ENCODE measurements around the gene SIRPA. TPM values are rescaled to one million over a fixed set of nuclear protein-coding genes. Genes with fewer than 3 reads are reported as not detected.

SIRPA gene
- total and polyA plus RNA-seq, 3 donors from 2014 or later, result 18.4 to 25.7 (median 21.0) TPM

DNA sequence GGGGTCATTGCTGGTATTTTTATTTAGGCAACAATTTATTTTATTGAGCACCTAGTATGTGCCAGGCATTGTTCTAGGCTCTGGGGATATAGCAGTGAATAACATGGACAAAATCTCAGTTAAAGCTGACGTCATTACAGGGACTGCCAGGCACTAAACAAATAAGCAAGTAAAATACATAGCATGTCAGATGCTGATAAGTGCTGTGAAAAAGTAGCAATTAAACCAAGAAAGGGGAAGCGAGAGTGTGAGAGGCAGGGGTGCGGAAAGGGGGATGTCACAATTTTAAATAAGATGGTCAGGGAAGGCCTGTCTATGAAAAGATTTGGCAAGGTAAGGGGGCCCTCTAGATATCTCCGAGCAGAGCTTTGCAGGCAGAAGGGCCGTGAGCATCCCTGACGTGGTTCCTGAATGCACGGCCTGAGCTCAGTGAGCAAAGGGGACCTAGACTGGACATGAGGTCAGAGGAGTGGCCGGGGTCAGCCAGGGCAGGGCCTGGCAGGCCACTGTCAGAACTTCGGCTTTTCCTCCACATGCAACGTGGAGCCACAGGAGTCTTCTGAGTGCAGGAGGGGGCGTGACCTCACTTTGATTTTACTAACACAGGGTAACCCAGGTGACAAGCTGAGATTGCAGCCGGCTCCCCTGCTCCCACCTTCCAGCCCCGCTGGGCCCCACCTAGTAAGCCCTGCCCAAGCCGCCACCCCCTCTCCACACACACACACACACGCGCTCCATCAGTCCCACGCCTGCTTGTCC lies 24.2 kb upstream of the SIRPA start:
- DNase-seq, result no peak
- WGBS, 2 donors, result 49% methylated on average over 16 to 17 of the region's 17 CpGs
- no peaks in the 10 kb centered on the region for H3K36me3 ChIP-seq (ENCODE audit: low read depth, missing control alignments)
- no peaks in the 10 kb centered on the region for H3K4me1 ChIP-seq
- no peaks in the 10 kb centered on the region for H3K27me3 ChIP-seq
- H3K27ac ChIP-seq, result no peak overlapping the region
- TF ChIP-seq POLR2A (IDR thresholded peaks at IDR 0.05), result no peak
- TF ChIP-seq, protein P1, sequence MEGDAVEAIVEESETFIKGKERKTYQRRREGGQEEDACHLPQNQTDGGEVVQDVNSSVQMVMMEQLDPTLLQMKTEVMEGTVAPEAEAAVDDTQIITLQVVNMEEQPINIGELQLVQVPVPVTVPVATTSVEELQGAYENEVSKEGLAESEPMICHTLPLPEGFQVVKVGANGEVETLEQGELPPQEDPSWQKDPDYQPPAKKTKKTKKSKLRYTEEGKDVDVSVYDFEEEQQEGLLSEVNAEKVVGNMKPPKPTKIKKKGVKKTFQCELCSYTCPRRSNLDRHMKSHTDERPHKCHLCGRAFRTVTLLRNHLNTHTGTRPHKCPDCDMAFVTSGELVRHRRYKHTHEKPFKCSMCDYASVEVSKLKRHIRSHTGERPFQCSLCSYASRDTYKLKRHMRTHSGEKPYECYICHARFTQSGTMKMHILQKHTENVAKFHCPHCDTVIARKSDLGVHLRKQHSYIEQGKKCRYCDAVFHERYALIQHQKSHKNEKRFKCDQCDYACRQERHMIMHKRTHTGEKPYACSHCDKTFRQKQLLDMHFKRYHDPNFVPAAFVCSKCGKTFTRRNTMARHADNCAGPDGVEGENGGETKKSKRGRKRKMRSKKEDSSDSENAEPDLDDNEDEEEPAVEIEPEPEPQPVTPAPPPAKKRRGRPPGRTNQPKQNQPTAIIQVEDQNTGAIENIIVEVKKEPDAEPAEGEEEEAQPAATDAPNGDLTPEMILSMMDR (IDR thresholded peaks at IDR 0.05), result no peak
- no peak overlapping the region for H3K4me3 ChIP-seq
- no peaks in the 10 kb centered on the region for H3K9me3 ChIP-seq
- intact Hi-C loops (cut with DNase I; ENCODE audit: low total_unique reads), result no loop called here

DNA sequence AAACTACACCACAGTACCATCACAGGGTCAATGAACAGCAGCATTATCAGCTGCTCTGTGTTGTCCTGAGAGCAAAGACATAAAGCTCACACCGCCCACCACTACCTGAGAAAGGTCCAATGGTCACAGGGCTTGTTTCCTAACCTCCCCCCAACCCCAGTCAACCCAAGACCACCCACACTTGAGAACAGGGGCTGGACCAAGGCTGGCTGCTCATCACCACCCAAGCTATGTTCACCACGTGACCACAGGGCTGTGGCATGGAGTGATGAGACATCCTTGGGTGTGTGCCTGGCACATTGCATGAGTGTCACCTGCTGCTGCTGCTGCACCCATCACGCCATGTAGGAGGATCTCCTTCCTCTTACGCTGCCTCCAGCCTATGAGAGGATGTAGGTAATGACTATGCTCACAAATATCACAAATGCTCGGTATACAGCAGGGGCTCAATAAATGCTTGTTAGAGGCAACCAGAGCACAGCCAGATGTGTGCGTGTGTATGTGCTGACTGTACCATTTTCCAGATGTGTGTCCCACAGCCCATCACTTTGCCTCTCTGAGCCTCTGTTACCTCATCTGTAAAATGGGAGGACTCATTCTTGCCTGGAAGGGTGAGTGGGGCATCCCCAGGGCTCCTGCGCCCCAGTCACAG lies 23.3 kb upstream of the SIRPA start:
- 94 to 95% methylated on average over 7 of the region's 7 CpGs for WGBS, 2 donors
- no peaks in the 10 kb centered on the region for H3K4me1 ChIP-seq
- H3K36me3 ChIP-seq (ENCODE audit: low read depth, missing control alignments), result no peaks in the 10 kb centered on the region
- H3K27ac ChIP-seq, result no peak overlapping the region
- H3K4me3 ChIP-seq, result no peak overlapping the region
- H3K9me3 ChIP-seq, result no peaks in the 10 kb centered on the region
- no peak for DNase-seq
- TF ChIP-seq, protein P1 (IDR thresholded peaks at IDR 0.05), result no peak
- no peak for TF ChIP-seq POLR2A (IDR thresholded peaks at IDR 0.05)
- H3K27me3 ChIP-seq, result no peaks in the 10 kb centered on the region
- intact Hi-C loops (cut with DNase I; ENCODE audit: low total_unique reads), result no loop called here

DNA sequence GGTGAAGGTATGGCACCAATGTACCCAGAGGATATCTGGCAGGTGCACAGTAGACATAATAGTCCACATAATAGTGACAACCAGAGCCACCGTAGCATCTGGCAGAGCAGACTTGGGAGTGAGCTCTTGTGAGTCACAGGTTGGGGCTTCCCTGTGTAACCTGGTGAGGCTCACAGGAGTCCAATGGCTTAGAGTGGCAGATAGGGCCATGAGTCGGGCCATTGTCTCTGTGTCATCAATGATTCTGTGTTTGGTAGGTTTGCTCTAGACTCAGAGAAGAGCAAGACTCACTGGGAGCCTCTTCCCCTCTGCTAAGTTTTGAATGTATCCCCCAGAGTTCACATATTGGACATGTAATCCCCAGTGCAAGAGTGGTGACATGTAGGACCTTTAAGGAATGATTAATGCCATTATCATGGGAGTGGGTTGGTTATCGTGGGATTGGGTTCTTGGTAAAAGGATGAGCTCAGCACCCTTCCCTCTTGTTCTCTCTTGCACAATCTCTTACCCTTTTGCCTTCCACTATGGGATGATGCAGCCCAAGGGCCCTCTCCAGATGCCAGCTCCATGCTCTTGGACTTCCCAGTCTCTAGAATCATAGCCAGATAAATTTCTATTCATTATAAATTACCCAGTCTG lies 22.6 kb upstream of the SIRPA start:
- WGBS, 2 donors, result 91% methylated on average over 2 to 3 of the region's 3 CpGs
- no peak for DNase-seq

DNA sequence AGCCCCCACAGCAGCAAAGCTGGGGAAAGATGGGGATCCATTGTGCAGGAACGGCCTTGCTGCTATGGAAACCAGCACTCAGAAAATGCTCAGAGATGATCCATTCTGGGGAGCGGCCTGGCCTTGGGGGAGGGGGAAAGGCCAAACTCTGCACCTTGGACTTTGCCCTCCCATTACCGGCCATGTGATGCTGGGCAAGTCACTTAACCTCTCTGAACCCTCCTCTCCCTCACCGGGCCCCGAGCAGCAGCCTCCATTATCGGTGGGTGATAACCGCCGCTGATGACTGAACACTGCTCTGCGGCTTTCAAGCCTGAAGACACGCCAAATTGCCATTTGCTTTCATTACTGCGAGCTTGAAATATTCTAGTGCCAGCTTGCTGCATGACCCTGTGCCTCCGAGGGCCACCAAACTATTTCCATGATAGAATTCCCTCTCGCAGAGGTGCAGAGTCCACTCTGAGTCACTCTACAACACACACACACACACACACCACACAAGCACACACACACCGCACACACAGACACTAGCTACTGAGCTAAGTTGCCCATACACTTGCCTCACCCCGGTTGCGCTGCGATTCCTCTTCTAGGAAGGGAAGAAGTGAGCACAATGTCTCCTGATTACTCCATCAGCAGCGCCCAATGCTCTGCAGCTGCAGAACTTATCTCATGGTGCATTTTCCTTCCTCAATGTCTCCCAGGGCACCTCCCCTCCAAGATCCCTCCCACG lies 20.6 kb upstream of the SIRPA start:
- intact Hi-C loops (cut with DNase I; ENCODE audit: low total_unique reads), result no loop called here
- TF ChIP-seq POLR2A (IDR thresholded peaks at IDR 0.05), result no peak
- TF ChIP-seq, protein P1 (IDR thresholded peaks at IDR 0.05), result no peak
- Histone ChIP-seq H3K9me3 (no peaks in the 10 kb centered on the region), H3K4me3 (no peak overlapping the region), H3K4me1 (no peaks in the 10 kb centered on the region), H3K27me3 (no peaks in the 10 kb centered on the region), H3K36me3 (ENCODE audit: low read depth, missing control alignments) (no peaks in the 10 kb centered on the region), H3K27ac (no peak overlapping the region)
- 60 to 77% methylated on average over 19 of the region's 19 CpGs for WGBS, 2 donors
- DNase-seq, result no peak

More for the DNA sequence above, 22.6 kb upstream of the SIRPA start:
- Histone ChIP-seq H3K9me3 (no peaks in the 10 kb centered on the region), H3K27ac (no peak overlapping the region), H3K4me1 (no peaks in the 10 kb centered on the region), H3K36me3 (ENCODE audit: low read depth, missing control alignments) (no peaks in the 10 kb centered on the region), H3K27me3 (no peaks in the 10 kb centered on the region), H3K4me3 (no peak overlapping the region)
- intact Hi-C loops (cut with DNase I; ENCODE audit: low total_unique reads), result no loop called here
- TF ChIP-seq, protein P1 (IDR thresholded peaks at IDR 0.05), result no peak
- no peak for TF ChIP-seq POLR2A (IDR thresholded peaks at IDR 0.05)
